Effector memory CD4-positive, alpha-beta T cell (primary cell): ENCODE results near the gene ARF4.
"Not testable (repeated sequence)": the region's sequence is repeated elsewhere in the genome, so short reads cannot be mapped to it uniquely, and the experiment has no call there.

Experiments
- DNase-seq, 3 donors: peaks; one replicate each; pipeline ENCODE4 v3.0.0-alpha.2; 2020
- H3K27ac ChIP-seq: 2 replicates; pipeline ENCODE4 v1.7.0; 2013; ENCODE audit warnings: mild to moderate bottlenecking, low read length, moderate library complexity; ENCODE audit not compliant: insufficient read depth, poor library complexity, severe bottlenecking
- H3K27me3 ChIP-seq: replicated peaks from 2 replicates; pipeline ENCODE4 v1.7.0; 2013; ENCODE audit warnings: mild to moderate bottlenecking, low read length; ENCODE audit not compliant: insufficient read depth, control insufficient read depth, poor library complexity, severe bottlenecking
- H3K36me3 ChIP-seq: 2 replicates; pipeline ENCODE4 v1.7.0; 2013; ENCODE audit warnings: mild to moderate bottlenecking, low read length, moderate library complexity; ENCODE audit not compliant: control insufficient read depth, insufficient read depth
- H3K4me1 ChIP-seq: 2 replicates; pipeline ENCODE4 v1.7.0; 2013; ENCODE audit warnings: low read length, mild to moderate bottlenecking; ENCODE audit not compliant: control insufficient read depth, insufficient read depth, poor library complexity, severe bottlenecking
- H3K4me3 ChIP-seq: 2 replicates; pipeline ENCODE4 v1.7.0; 2013; ENCODE audit warnings: low read length, low read depth, mild to moderate bottlenecking; ENCODE audit not compliant: insufficient read depth, poor library complexity, severe bottlenecking
- H3K9me3 ChIP-seq: 2 replicates; pipeline ENCODE4 v1.7.0; 2013; ENCODE audit warnings: mild to moderate bottlenecking, low read length, moderate library complexity; ENCODE audit not compliant: control insufficient read depth

Gene ARF4

DNA sequence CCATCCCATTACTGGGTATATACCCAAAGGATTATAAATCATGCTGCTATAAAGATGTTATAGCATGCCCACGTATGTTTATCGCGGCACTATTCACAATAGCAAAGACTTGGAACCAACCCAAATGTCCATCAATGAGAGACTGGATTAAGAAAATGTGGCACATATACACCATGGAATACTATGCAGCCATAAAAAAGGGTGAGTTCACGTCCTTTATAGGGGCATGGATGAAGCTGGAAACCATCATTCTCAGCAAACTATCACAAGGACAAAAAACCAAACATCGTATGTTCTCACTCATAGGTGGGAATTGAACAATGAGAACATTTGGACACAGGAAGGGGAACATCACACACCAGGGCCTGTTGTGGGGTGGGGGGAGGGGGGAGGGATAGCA, 14.7 kb upstream of the ARF4 start:
- H3K36me3 ChIP-seq, H3K27ac ChIP-seq, H3K4me3 ChIP-seq, DNase-seq, H3K27me3 ChIP-seq, H3K9me3 ChIP-seq, H3K4me1 ChIP-seq: not testable (repeated sequence)

DNA sequence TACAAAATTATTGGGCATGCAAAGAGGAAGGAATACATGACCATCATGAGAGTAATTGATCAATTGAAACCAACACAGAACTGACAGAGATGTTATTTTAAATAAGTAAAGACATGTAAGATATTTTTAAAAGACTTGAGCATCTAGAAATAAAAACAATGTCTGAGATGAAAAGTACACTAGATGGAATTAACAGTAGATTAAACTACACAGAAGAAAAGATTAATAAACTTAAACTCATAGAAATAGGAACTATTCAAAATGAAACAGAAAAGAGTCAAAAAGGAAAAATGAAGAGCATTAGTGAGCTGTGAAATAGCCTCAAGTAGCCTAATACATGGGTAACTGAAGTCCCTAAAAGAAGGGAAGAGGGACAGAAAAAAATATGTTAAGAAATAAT, 8.5 kb upstream of the ARF4 start:
- Histone ChIP-seq H3K4me1 (no peaks in the 10 kb centered on the region), H3K27ac (no peak overlapping the region), H3K9me3 (no peaks in the 10 kb centered on the region), H3K36me3 (no peaks in the 10 kb centered on the region), H3K4me3 (no peak overlapping the region), H3K27me3 (no peaks in the 10 kb centered on the region)
- no peak for DNase-seq

DNA sequence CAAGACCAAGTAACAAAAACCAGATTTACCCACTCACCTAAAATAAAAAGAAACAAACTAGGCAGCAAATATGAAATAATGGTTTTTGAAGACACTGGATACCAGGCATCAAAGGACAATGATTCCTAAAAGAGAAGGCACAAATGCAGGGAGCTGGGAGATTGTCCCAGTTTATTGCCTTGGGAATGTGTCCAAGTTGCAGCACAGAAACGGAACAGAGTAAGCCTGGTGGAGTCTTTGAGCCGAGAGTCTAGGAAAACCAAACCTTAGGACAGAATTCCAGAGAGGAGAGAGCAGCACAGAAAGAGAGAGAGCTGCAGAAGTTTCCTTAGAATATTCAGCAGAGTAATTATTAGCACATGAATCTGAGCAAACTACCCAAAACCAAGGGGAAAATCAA, 7.8 kb upstream of the ARF4 start:
- Histone ChIP-seq H3K9me3 (no peaks in the 10 kb centered on the region), H3K27ac (no peak overlapping the region), H3K27me3 (no peaks in the 10 kb centered on the region), H3K36me3 (no peaks in the 10 kb centered on the region), H3K4me1 (no peaks in the 10 kb centered on the region), H3K4me3 (no peak overlapping the region)
- DNase-seq, result no peak

DNA sequence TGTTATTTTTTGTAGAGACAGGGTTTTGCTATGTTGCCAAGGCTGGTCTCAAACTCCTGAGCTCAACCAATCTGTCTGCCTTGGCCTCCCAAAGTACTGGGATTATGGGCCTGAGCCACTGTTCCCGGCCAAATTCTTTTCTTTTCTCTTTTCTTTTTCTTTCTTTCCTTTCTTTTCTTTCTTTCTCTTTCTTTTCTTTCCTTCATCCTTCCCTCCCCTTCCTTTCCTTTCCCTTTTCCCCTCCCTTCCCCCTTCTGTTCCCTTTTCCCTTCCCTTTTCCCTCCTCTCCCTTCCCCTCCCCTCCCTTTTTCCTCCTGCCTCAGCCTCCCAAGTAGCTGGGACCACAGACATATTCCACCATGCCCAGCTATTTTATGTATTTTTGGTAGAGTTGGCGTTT, 3.1 kb upstream of the ARF4 start:
- Histone ChIP-seq H3K9me3 (no peaks in the 10 kb centered on the region), H3K27me3 (no peaks in the 10 kb centered on the region), H3K4me3 (no peak overlapping the region), H3K27ac (no peak overlapping the region), H3K36me3 (no peaks in the 10 kb centered on the region), H3K4me1 (peaks cover 18% of the 10 kb centered on the region)
- no peak for DNase-seq

DNA sequence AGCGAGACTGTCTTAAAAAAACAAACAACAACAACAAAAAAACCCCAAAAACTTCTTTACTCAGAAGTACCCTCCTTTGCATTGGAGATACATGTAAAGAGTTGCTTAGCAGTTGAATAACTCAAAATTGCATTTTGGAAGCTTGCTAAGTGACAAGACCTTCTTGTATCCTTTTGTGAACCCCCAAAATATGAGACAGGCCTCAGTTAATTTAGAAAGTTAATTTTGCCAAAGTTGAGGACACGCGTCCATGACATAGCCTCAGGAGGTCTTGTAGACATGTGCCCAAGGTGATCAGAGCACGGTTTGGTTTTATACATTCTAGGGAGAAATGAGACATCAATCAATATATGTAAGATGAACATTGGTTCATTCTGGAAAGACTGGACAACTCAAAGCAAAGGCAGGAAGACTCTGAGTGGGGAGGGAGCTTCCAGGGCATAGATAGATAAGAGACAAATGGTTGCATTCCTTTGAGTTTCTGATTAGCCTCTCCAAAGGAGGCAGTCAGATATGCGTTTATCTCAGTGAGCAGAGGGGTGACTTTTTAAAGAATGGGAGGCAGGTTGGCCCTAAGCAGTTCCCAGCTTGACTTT, 1.7 kb upstream of the ARF4 start:
- Histone ChIP-seq H3K4me1 (peaks cover 24% of the 10 kb centered on the region), H3K36me3 (no peaks in the 10 kb centered on the region), H3K4me3 (peak overlapping the region; percentile 15), H3K27me3 (no peaks in the 10 kb centered on the region), H3K9me3 (no peaks in the 10 kb centered on the region), H3K27ac (peak overlapping the region; percentile 96)
- DNase-seq, result no peak

DNA sequence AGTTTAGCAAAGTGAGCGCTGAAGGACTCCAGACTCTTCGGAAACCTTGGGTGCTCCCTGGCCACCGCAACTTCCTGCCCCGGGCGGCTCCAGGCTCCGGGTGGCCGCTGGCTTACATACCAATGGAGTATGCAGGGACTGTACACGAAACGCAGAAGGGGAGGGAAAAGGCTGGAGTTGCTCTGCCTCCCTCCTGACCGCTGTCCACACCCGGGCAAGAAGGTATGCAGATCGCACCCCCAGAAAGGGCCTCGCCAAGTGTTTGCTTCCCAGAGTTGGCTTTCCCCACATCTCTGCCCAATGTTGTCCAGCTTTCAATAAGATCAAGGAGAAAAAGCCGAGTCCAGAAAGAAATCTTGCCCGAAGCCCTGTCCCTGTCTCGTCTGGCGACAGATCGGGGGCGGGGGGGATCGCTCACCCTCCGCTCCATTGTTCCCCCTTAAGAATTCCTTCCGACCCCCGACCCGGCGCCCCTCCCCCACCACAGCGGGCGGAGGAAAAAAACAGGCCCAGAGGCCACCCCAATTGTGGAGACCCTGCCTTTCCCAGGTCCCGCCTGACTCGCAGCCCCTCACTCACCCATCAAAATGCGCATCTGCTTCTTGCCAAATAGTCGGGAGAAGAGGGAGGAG, 533 bp downstream of the ARF4 start:
- Histone ChIP-seq H3K27me3 (no peaks in the 10 kb centered on the region), H3K4me1 (peaks cover 24% of the 10 kb centered on the region), H3K9me3 (no peaks in the 10 kb centered on the region), H3K4me3 (peak overlapping the region; percentile 77), H3K36me3 (no peaks in the 10 kb centered on the region), H3K27ac (peak overlapping the region; percentile 96)
- DNase-seq, result peak; percentile 55 to 73 (median 58)

DNA sequence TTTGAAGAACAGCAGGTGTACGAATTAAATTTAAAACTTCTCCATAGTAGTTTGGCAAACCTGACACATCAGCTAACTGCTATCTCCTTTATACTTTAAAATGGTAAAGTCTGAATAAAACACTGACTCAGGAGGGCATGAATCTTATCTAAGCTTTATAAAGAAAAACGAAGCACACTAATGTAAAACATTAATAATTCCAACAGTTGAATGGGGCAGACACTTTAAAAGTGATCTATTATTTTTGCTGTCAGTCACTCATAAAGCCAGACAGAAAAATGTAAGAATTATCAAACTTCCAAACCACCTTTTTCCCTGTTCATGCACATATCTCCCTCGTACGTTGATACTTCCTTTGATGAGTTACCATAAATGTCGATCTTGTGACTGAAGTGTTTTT, 2.6 kb downstream of the ARF4 start:
- Histone ChIP-seq H3K27me3 (no peaks in the 10 kb centered on the region), H3K4me1 (peaks cover 24% of the 10 kb centered on the region), H3K4me3 (no peak overlapping the region), H3K27ac (no peak overlapping the region), H3K36me3 (no peaks in the 10 kb centered on the region), H3K9me3 (no peaks in the 10 kb centered on the region)
- no peak for DNase-seq

DNA sequence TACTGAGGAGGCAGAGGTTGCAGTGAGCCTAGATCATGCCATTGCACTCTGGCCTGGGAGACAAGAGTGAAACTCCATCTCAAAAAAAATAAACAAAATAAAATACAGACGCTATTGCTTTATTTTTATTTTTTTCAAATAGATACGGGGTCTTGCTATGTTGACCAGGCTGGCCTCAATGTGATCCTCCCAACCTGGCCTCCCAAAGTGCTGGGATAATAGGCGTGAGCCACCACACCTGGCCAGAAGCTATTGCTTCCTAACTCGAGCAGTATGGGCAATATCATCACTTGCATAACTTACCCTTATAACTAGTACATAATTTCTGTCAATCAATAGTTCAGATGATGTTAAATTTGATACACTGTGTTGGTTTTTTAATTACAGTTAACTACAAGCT, 3.0 kb downstream of the ARF4 start:
- DNase-seq, result no peak
- no peaks in the 10 kb centered on the region for H3K27me3 ChIP-seq
- H3K27ac ChIP-seq, result no peak overlapping the region
- H3K9me3 ChIP-seq, result no peaks in the 10 kb centered on the region
- no peak overlapping the region for H3K4me3 ChIP-seq
- H3K4me1 ChIP-seq, result peaks cover 23% of the 10 kb centered on the region
- H3K36me3 ChIP-seq, result no peaks in the 10 kb centered on the region

DNA sequence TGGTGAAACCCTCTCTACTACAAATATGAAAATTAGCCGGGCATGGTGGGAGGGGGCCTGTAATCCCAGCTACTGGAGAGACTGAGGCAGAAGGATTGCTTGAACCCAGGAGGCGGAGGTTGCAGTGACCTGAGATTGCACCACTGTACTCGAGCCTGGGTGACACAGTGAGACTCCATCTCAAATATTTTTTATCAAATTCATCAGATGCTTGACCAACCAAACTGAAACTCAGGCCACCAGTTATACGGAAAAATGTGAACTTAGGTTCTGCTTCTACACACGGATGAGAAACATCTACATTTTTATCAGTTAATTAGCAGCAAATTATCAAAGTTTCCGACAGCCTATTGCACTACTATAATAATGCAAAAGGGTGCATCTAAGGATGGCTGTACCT, 4.8 kb downstream of the ARF4 start:
- DNase-seq, result no peak
- H3K27me3 ChIP-seq, result no peaks in the 10 kb centered on the region
- no peaks in the 10 kb centered on the region for H3K36me3 ChIP-seq
- H3K27ac ChIP-seq, result no peak overlapping the region
- H3K9me3 ChIP-seq, result no peaks in the 10 kb centered on the region
- H3K4me1 ChIP-seq, result peaks cover 13% of the 10 kb centered on the region
- no peak overlapping the region for H3K4me3 ChIP-seq

DNA sequence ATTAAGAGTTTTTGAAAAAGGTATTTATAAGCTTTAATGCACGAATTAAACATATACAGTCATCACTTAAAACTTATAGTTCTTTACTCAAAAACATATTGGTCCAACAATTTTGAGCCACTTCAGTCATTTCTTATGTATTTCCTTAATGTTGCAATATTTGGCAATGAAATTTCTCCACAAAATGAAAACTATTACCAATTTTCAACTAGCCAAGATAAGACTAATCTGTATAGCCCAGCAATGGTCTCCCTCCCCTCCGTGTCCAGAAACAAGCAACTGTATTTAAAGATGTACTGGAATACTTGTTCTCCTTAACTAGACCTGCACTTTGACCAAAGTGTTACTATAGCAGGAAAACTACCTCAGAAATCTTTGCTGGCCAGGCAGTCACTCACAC, 9.2 kb downstream of the ARF4 start:
- Histone ChIP-seq H3K27me3 (no peaks in the 10 kb centered on the region), H3K9me3 (no peaks in the 10 kb centered on the region), H3K36me3 (peaks cover 8% of the 10 kb centered on the region), H3K27ac (no peak overlapping the region), H3K4me3 (no peak overlapping the region), H3K4me1 (no peaks in the 10 kb centered on the region)
- DNase-seq, result no peak
